PC-9 (cell line): ENCODE data around the gene SLC26A2.

Experiments used
- EZH2 ChIP-seq: fragments of 200-600 bp; sonication (generic); IDR thresholded peaks from 2 replicates; pipeline ENCODE4 v1.8.0; 2017; ENCODE audit warnings: antibody characterized with exemption, low read depth
- TF ChIP-seq, protein P1 (sequence below): fragments of 200-600 bp; sonication (generic); conservative IDR thresholded peaks from 2 replicates; pipeline ENCODE4 v1.6.1; 2017; ENCODE audit warnings: mixed run types, antibody characterized with exemption, mild to moderate bottlenecking, moderate library complexity

DNA sequence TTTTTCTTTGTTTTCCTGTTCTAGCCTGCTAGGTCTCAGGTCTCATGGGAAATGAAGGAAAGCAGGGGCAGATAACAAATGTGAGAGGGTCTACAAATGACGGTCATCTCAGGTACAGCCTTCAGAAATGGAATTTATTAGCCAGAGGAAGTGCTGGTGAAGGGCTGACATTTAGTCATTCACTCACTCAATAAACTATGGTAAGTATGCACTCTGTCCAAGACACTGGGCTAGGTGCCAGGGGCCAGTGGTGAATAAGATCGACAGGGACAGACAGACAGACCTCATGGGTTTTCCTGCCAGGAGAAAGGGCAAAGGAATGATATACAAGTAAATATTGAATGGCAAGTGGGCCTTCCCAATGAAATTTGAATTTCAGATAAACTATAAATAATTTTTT is 22.3 kb upstream of the SLC26A2 start:
- TF ChIP-seq, protein P1, sequence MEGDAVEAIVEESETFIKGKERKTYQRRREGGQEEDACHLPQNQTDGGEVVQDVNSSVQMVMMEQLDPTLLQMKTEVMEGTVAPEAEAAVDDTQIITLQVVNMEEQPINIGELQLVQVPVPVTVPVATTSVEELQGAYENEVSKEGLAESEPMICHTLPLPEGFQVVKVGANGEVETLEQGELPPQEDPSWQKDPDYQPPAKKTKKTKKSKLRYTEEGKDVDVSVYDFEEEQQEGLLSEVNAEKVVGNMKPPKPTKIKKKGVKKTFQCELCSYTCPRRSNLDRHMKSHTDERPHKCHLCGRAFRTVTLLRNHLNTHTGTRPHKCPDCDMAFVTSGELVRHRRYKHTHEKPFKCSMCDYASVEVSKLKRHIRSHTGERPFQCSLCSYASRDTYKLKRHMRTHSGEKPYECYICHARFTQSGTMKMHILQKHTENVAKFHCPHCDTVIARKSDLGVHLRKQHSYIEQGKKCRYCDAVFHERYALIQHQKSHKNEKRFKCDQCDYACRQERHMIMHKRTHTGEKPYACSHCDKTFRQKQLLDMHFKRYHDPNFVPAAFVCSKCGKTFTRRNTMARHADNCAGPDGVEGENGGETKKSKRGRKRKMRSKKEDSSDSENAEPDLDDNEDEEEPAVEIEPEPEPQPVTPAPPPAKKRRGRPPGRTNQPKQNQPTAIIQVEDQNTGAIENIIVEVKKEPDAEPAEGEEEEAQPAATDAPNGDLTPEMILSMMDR: no peak
- no peak for TF ChIP-seq EZH2
